HG02623 (cell line): Measurements from ENCODE around the gene RPS16.

Experiments used
- ATAC-seq: cut with Tn5 transposase; IDR thresholded peaks from one replicate; pipeline ENCODE4 v1.9.1; 2021; ENCODE audit warnings: moderate library complexity; ENCODE audit not compliant: unreplicated experiment

RPS16 gene

GRCh38 chr19:39408392-39409207 lies 27.1 kb downstream of the RPS16 start:
- no peak for ATAC-seq

GRCh38 chr19:39407660-39408391 lies 27.9 kb downstream of the RPS16 start:
- no peak for ATAC-seq

- ATAC-seq: no peak
These were observed 28.4 kb downstream of the RPS16 start for GRCh38 chr19:39407410-39407659.

- no peak for ATAC-seq
These were observed 28.9 kb downstream of the RPS16 start, which contains the start of gene ZFP36 for GRCh38 chr19:39406656-39407409. Gene ZFP36, plus strand, starts transcription at chr19:39406847. Its CDS starts 58 bp downstream, at chr19:39406905.

- no peak for ATAC-seq
These were observed 29.6 kb downstream of the RPS16 start for GRCh38 chr19:39405958-39406655.

GRCh38 chr19:39405261-39405957 lies 30.3 kb downstream of the RPS16 start:
- ATAC-seq: no peak

GRCh38 chr19:39403331-39404312 lies 32.1 kb downstream of the RPS16 start:
- no peak for ATAC-seq

- no peak for ATAC-seq
These were observed 33.1 kb downstream of the RPS16 start for GRCh38 chr19:39402346-39403300.

- ATAC-seq: no peak
These were observed 34.0 kb downstream of the RPS16 start for GRCh38 chr19:39401549-39402345.

- no peak for ATAC-seq
These were observed 34.6 kb downstream of the RPS16 start for GRCh38 chr19:39401070-39401548.

- ATAC-seq: no peak
These were observed 35.7 kb downstream of the RPS16 start for GRCh38 chr19:39400061-39400460.

- ATAC-seq: no peak
These were observed 36.1 kb downstream of the RPS16 start for GRCh38 chr19:39399668-39400050.

- no peak for ATAC-seq
These were observed 37.4 kb downstream of the RPS16 start for GRCh38 chr19:39398297-39398864.

- ATAC-seq: no peak
These were observed 38.1 kb downstream of the RPS16 start for GRCh38 chr19:39397360-39398296.

- ATAC-seq: peak; percentile 81
These were observed 44.9 kb downstream of the RPS16 start, which contains the start of the genes MED29 and PAF1 for GRCh38 chr19:39390751-39391437. Gene MED29, plus strand, starts transcription at chr19:39391378. Its CDS starts 45 bp downstream, at chr19:39391423. Gene PAF1, minus strand, starts transcription at chr19:39391106. Its CDS starts 242 bp downstream, at chr19:39390864.
